HG03066 (cell line): ENCODE results near the gene CAMK1D.
"Not testable (repeated sequence)": the region's sequence is repeated elsewhere in the genome, so short reads cannot be mapped to it uniquely, and the experiment has no call there.

Experiments used
- ATAC-seq: cut with Tn5 transposase; IDR thresholded peaks from one replicate; pipeline ENCODE4 v1.9.1; 2021; ENCODE audit warnings: low read depth; ENCODE audit not compliant: unreplicated experiment

CAMK1D gene

GRCh38 chr10:12420530-12421120 lies 71.3 kb downstream of the CAMK1D start:
- ATAC-seq = no peak

DNA sequence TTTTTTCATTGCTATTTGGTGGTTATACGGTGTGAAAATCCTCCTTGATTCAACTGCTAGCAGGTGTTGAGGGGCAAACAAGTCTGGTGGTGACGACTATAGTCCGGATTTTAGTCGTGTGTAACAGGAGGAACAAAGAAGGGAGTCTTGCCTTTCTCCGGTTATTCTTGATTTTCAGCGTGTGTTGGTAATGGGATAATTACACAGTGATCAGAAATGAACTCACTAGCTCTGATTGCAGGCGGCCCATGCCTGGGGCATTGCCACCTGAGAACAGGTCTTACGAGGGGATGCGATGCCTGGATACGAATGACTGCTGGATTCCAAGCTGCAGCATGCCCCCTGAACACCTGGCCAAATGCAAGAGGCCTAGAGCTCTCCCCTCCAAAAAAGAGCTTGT lies 72.8 kb downstream of the CAMK1D start:
- ATAC-seq = no peak

- ATAC-seq = no peak
Observed at GRCh38 chr10:12423896-12424295, 74.5 kb downstream of the CAMK1D start.

DNA sequence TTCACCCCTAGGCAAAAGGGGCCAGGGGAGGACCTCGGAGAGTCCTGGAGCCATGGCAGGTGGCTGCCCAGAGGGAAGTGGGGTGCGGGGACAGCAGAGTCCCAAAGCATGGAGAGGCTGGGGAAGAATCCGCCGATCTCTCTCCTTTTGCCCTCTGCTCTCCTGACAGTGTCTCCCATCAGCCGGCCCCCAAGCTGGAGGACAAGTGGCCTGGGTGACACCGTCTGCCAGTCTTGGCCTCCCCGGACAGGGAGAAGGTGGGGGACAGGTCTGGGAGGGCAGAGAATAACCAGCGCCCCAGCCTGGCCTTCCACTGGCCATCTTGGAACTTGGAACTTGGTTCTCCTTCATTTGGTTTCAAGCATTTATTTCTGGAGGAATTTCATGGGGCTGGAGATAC lies 77.9 kb downstream of the CAMK1D start:
- ATAC-seq = no peak

DNA sequence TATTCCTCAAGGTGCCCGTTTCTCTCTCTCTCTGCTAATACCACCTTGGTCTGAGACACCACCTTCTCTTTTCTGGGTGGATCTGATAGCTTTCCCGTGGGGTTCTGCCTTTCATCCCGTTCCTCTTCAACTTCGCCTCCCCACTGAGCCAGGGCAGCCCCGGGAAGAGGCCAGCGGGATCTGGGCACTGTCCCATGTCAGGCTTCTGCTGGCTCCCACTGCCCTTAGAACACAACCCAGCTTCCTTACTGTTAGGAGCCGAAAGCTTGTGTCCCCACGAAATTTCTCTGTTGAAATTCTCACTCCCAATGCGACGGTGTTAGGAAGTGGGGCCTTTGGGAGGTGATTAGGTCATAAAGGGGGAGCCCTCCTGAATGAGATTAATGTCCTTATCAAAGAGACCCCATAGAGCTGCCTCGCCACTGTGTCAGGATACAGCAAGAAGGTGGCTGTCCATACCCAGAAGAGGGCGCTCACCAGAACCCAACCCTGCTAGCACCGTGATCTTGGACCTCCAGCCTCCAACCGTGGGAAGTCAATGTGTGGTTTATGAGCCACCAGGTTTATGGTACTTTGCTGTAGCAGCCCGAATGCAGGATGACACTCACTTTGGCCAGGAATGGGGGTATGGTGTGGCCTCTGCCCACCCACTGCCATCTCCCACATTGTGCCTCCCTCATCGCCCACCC lies 79.2 kb downstream of the CAMK1D start:
- ATAC-seq = no peak

DNA sequence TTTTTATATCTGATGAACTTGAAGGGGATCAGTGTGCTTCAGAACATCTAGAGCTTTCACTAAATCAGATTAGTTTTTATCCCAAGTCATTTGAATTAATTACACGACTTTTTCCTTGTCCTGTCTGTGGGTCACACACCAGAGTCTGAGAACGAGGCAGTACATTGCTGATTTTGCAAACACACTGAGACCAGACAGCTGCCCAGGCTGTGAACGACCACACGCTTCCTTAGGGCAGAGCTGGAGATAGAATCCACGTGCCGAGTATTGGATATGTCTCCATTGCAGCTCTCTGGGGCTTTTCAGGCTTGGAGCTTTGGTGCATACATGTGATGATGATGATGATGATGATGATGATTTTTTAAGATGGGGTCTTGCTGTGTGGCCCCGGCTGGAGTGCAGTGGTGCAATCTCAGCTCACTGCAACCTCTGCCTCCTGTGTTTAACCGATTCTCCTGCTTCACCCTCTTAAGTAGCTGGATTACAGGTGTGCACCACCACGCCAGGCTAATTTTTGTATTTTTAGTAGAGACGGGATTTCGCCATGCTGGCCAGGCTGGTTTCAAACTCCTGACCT lies 81.1 kb downstream of the CAMK1D start:
- no peak for ATAC-seq

DNA sequence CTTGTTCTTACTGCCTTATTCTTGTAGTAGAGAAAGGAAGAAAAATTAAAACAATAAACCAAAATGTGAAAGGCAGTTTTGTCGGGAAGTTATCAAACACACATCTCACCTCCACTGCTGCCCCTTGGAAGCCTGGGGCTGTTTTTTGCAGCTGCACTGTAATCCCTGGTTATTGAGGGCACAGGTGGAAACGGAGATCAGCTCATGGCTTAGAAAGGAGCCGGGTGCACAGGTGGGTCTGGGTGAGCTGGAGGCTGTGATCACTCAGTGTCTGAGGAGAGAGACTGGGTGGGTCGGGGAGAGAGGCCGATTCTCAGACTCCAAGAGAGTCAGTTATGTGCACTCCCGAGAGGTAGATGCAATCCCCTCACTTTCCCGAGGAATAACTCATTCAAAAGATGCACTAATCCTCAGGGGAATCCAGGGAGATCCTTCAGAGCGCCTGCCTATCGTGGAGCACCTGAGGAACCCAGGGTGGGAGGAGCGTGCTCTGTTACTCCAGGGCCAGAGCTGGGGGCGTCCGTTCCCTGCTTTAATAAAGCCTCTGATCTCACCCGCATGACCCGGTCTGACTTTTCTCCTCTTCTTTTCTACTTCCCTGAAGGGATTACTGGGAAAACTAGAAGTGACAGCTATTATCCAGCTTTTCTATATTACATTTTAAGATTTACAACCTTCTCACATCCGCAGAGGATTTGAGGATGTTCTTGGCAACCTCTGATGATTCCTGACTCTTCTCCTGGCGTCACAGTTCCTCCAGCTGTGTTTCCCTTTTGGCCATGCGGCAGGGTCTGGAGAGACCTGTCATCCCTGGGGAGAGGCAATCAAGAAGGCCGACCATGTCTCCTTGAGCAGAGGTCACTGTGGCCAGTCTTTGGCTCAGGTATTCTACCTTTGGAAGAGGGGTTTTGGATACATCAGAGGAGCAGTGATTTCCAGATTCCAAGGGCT lies 82.1 kb downstream of the CAMK1D start:
- no peak for ATAC-seq

- ATAC-seq = no peak
Observed at GRCh38 chr10:12432402-12433189, 83.2 kb downstream of the CAMK1D start.

DNA sequence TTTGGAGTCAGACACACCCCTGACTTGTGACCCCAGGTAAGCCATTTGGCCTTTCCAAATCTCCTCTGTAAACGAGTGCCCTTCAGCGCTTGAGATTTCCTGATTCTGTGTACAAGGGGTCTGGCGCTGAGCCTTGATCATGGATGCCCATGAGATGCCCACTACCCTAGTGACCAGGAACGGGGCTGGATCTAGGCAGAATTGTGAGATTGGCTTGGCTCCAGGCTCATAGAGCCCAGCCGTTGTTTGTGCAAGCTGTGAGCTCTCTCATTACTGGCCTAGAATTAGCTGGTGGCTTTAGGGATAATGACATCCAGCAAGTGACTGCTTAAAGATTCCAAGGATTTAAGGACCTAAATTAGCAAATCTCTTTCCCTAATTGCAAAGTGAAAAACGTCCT lies 84.9 kb downstream of the CAMK1D start:
- no peak for ATAC-seq

- not testable (repeated sequence) for ATAC-seq
Observed at GRCh38 chr10:12434677-12435076, 85.3 kb downstream of the CAMK1D start.

DNA sequence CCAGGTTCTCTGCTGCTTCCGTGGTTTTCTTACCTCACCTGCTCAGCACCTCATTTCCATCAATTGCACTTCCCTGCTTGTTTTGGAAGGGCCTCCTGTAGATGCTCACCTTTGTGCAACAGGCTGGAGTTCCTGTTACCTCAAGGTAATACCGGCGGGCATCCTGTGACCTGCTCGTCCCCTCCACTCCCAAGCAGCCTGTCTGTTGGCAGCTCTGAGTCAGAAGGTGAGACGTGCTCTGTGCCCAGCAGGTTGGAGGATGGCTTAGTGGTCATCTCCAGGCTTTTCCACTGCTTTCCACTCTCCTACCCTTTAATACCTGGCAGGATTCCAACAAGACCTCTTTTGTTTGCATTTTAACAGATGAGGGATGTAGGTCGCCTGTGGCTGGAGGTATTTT lies 86.0 kb downstream of the CAMK1D start:
- ATAC-seq = no peak

- no peak for ATAC-seq
Observed at GRCh38 chr10:12438919-12439692, 89.8 kb downstream of the CAMK1D start.

DNA sequence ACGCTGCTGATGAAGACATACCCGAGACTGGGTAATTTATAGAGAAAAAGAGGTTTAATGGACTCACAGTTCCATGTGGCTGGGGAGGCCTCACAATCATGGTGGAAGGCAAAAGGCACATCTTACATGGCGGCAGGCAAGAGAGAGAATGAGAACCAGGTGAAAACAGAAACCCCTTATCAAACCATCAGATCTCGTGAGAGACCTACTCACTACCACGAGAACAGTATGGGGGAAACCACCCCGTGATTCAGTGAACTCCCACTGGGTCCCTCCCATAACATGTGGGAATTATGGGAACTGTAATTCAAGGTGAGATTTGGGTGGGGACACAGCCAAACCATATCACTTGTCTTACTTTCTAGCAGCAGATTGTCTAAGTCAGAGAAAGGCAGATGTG lies 90.4 kb downstream of the CAMK1D start:
- ATAC-seq = not testable (repeated sequence)

GRCh38 chr10:12443026-12443425 lies 93.7 kb downstream of the CAMK1D start:
- ATAC-seq = no peak

DNA sequence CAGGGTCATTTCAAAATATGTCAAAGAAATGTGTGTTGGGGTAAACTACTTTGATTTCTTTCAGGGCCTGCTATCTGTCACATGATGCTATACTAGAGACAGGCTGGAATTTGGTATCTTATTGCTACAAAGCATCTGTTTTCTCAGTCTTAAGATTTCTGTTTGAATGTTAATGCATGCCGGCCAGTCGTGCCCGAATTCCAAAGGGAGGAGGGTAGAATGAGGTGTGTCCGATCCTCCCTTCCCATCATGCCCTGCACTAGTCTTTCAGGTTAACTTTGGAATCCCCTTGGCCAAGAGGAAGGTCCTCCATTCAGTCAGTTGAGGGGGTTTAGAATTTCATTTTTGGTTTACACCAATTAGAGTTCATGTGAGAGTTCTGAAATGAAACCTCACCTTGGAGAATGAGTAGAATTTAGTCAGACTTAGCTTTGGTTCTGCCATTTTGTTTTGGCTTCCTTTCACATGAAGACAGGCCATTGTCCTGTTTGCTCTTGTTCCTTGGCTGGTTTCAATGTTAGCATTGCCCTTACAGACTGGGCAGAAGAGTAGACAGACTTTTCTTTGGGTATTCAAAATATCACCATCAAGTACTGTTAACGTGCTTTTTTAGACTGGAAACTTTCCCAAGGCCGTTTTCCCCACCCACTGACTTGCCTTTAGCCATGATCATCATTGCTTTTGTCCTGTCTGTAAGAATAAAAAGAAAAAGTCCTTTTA lies 95.8 kb downstream of the CAMK1D start:
- no peak for ATAC-seq

GRCh38 chr10:12445701-12446334 lies 96.5 kb downstream of the CAMK1D start:
- ATAC-seq = no peak

- no peak for ATAC-seq
Observed at GRCh38 chr10:12448340-12448728, 99.0 kb downstream of the CAMK1D start.

DNA sequence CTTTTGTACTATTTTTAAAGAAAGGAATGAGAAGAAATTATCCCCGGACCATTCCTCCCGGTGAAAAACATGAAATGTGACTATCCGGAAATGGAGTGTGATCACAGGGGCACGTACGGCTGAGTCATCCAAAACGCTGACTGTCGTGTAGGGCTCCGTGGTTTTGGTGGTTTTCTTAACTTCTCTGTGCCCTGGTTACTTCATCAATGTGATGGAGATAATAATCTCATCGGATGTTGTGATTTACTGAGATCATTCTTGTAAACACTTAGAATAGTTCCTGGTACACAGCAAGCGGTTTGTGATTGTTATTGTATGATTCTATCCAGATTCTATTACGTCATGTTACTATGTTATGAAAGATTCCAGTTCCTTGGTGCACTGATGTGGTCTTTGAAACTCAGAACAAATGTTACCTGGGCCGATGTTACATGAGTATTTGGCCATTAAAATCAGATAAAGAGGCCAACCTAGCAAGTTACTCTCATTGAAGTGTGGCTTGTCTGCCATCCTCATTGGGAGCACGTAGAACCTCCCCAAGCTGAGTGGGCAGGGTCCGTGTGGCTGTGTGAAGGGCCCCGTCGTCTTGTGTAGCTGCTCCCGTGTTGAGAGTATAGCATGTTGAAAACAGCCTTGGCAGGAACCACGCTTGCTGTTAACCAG lies 99.5 kb downstream of the CAMK1D start:
- ATAC-seq = peak; percentile 77
